NOMO-1 treated with dmso at 0.1 percent for 144 hours (cell line): Measurements from ENCODE around the gene ALAD.
"Not testable (repeated sequence)": the region's sequence is repeated elsewhere in the genome, so short reads cannot be mapped to it uniquely, and the experiment has no call there.

Source experiments
- DNase-seq: peaks from one replicate; lab custom pipeline; 2025; ENCODE audit not compliant: unreplicated experiment; lab: John Stamatoyannopoulos, UW

ALAD gene

DNA sequence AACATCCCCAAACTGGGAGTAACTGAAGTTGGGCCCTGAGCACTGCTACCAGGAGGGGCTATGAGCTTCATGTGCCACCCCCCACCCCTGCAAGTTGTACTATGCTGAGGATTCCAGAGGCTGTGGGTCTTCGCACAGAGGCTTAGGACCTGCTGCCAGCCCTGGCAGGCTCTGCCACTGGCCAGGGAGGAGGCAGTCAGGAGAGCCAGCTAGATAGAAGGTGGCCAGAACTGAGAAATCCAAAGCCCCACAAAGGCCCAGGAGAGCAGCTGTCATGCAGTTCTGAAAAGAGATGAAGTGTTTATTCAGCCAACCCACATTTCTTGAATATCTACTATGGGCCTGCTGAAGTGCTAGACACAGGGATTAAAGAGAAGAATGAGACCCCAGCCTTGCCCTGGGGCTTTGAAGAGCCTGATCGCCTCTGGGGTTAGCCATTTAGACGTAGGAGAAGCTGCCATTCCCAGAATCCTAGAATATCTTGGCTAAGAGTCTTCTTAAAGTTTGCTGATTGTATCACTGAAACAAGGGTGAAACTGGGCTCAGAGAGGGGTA is 1.4 kb downstream of the ALAD start:
- no peak for DNase-seq

GRCh38 chr9:113398796-113399195 is 2.3 kb downstream of the ALAD start:
- DNase-seq: no peak

- no peak for DNase-seq
Measured at GRCh38 chr9:113397203-113397631, 3.9 kb downstream of the ALAD start.

DNA sequence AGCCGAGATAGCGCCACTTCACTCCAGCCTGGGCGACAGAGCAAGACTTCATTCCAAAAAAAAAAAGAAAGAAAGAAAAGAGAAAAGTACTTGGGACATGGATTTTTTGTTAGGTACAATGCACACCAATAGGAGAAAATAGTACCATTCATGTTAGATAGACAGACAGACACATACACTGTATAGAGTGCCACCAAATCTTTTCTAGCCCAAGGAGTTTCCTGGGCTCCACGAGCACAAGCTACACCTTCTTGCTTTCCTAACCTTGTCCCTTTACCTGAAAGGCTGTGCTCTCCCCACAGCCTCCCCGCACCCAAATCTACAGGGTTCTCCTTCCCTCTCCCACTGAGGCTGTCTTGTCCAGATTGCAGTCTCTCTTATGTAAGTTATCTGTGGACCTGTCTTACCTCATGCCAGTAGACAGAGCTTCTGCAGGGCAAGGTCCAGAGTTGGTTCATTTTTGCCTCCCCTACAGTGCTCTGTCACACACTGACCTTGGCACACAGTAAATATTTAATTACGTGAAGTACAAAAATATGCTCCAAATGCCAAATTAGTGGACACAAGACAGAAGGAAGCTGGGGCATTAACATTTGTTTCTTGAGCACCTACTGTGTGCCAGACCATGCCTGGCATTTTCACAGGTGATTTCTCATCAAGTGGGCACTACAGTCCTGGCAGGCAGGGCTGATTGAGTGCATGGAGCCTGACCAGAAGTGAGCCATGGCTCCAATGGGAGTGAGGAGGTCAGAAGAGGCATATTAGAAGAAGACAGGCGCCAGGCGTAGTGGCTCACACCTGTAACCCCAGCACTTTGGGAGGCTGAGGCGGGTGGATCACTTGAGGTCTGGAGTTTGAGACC is 5.9 kb downstream of the ALAD start:
- no peak for DNase-seq

GRCh38 chr9:113393281-113393680 is 7.8 kb downstream of the ALAD start:
- DNase-seq: no peak

DNA sequence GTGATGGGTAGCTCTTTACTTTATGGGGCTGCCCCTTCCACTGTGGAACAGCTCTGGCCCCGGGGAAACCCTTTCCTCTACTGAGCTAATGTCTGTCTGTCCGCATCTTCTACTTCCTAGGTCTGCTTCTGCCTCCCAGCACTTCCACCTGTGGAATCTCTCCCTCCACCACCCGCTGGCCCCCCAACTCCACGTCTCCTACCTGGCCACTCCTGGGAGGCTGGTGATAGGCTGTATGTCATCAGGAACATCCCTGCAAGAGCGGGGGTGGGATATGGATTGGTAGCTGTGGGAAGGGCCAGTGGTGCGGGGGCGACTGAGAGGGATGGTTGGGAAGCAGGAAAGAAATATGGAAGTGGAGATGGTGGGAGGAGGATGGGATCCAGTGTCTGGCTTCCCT is 9.2 kb downstream of the ALAD start:
- no peak for DNase-seq

- no peak for DNase-seq
Measured at GRCh38 chr9:113390192-113390960, 10.7 kb downstream of the ALAD start.

- DNase-seq: no peak
Measured at GRCh38 chr9:113389451-113389850, 11.6 kb downstream of the ALAD start.

- DNase-seq: no peak
Measured at GRCh38 chr9:113388833-113389232, 12.3 kb downstream of the ALAD start.

- no peak for DNase-seq
Measured at GRCh38 chr9:113387560-113388230, 13.4 kb downstream of the ALAD start.

- DNase-seq: peak; percentile 59
Measured at GRCh38 chr9:113386571-113387393, 14.3 kb downstream of the ALAD start.

GRCh38 chr9:113381909-113382411 is 19.1 kb downstream of the ALAD start:
- no peak for DNase-seq

GRCh38 chr9:113381441-113381840 is 19.6 kb downstream of the ALAD start:
- not testable (repeated sequence) for DNase-seq

DNA sequence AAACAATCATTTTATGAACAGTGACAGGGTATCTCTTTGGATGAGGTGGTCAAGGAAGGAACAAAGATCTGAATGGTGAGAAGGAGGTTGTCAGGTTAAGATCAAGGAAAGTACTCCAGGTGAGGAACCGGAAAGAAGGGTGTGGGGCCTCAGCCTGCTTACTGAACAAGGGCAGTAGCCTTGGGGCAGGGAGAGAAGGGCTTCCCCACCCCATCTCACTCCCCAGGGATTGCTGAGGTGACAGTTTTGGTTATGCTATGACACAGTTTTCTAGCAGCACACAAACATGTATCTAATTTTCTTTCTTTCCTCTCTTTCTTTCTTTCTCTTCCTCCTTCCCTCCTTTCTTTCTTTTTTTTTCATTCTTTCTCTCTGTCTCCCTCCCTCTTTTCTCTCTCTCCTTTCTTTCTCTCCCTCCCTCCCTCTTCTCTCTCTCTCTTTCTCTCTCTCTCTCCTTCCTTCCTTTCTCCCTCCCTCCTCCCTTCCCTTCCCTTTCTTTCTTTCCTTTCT is 20.2 kb downstream of the ALAD start:
- DNase-seq: no peak

- DNase-seq: not testable (repeated sequence)
Measured at GRCh38 chr9:113379829-113380210, 21.3 kb downstream of the ALAD start.

- DNase-seq: not testable (repeated sequence)
Measured at GRCh38 chr9:113379094-113379828, 21.8 kb downstream of the ALAD start.

GRCh38 chr9:113376634-113377567 is 24.2 kb downstream of the ALAD start, which contains the start of gene HDHD3:
Gene HDHD3 (minus strand): TSS chr9:113376986. CDS start chr9:113374354, 2,632 bp downstream.
- DNase-seq: peak; percentile 69
